H1 (cell line): ENCODE results near the gene STIL. TPM values are rescaled to one million over a fixed set of nuclear protein-coding genes. Genes with fewer than 3 reads are reported as not detected.

Experiments
- CTCF ChIA-PET: fragments of 300-600 bp; sonication (Branson Sonifier 250); formaldehyde crosslinking; loops from one replicate; lab custom pipeline; 2021; ENCODE audit not compliant: partially characterized antibody; lab: Charles Lee
- POLR2A ChIA-PET: fragments of 300-600 bp; sonication (Branson Sonifier 250); formaldehyde crosslinking; loops from one replicate; lab custom pipeline; 2021; ENCODE audit warnings: inconsistent platforms; ENCODE audit not compliant: partially characterized antibody; lab: Charles Lee
- DNase-seq, 2 experiments: peaks; one replicate each; pipeline versions ENCODE4 v3.0.0 to v3.0.0-alpha.2; 2010 to 2022; ENCODE audit warnings: low spot score in 2 of 2, low read depth in 1 of 2, mixed read lengths in 1 of 2
- FAIRE-seq: peaks from 2 replicates; lab custom pipeline; 2011; peaks lifted over from hg19 to GRCh38; lab: Jason Lieb, UNC
- H2AFZ ChIP-seq: 2 replicates; pipeline ENCODE4 v1.8.1; 2012; ENCODE audit warnings: low read length, inconsistent platforms
- H2AK5ac ChIP-seq: 2 replicates; pipeline ENCODE4 v1.6.1; 2013; ENCODE audit warnings: low read depth, low read length
- H2BK120ac ChIP-seq: replicated peaks from 2 replicates; pipeline ENCODE3; 2013; ENCODE audit warnings: low read depth, low read length, inconsistent platforms
- H2BK12ac ChIP-seq: 2 replicates; pipeline ENCODE4 v1.6.1; 2013; ENCODE audit warnings: low read depth, low read length
- H2BK15ac ChIP-seq: 2 replicates; pipeline ENCODE4 v1.6.1; 2013; ENCODE audit warnings: low read length
- H2BK20ac ChIP-seq: 2 replicates; pipeline ENCODE4 v1.6.1; 2013; ENCODE audit warnings: low read length
- H2BK5ac ChIP-seq: 2 replicates; pipeline ENCODE4 v1.6.1; 2013; ENCODE audit warnings: low read depth, low read length
- H3K14ac ChIP-seq: 2 replicates; pipeline ENCODE4 v1.6.1; 2013; ENCODE audit warnings: inconsistent platforms; ENCODE audit not compliant: insufficient read length
- H3K18ac ChIP-seq: 2 replicates; pipeline ENCODE4 v1.6.1; 2013; ENCODE audit warnings: low read length; ENCODE audit errors: extremely low read depth
- H3K23ac ChIP-seq: 2 replicates; pipeline ENCODE4 v1.6.1; 2013; ENCODE audit warnings: inconsistent platforms; ENCODE audit not compliant: insufficient read length
- H3K23me2 ChIP-seq: 2 replicates; pipeline ENCODE4 v1.6.1; 2013; ENCODE audit warnings: low read depth, low read length
- H3K27ac ChIP-seq: 2 replicates; pipeline ENCODE4 v1.6.1; 2011; ENCODE audit warnings: low read depth, low read length, inconsistent platforms
- H3K27me3 ChIP-seq, 4 experiments: replicated peaks in 1 of 4; 1 replicate in 1 of 4; 2 replicates in 3 of 4; pipeline versions ENCODE4 v1.6.1 to v1.8.1; 2011 to 2013; ENCODE audit warnings: low read length in 3 of 4, mild to moderate bottlenecking in 3 of 4, inconsistent platforms in 2 of 4, mixed read lengths in 2 of 4, moderate library complexity in 1 of 4; ENCODE audit not compliant: control insufficient read depth in 3 of 4, insufficient read depth in 3 of 4; ENCODE audit errors: extremely low read depth in 1 of 4
- H3K36me3 ChIP-seq, 4 experiments: 2 replicates each; pipeline versions ENCODE4 v1.6.1 to v1.8.1; 2011 to 2013; ENCODE audit warnings: mild to moderate bottlenecking in 4 of 4, low read length in 3 of 4, moderate library complexity in 2 of 4, control low read depth in 1 of 4, inconsistent platforms in 1 of 4; ENCODE audit not compliant: insufficient read depth in 4 of 4, control insufficient read depth in 2 of 4
- H3K4ac ChIP-seq: replicated peaks from 2 replicates; pipeline ENCODE3; 2013; ENCODE audit warnings: low read length, low read depth, mixed read lengths, inconsistent platforms; ENCODE audit not compliant: insufficient read length
- H3K4me1 ChIP-seq, 4 experiments: replicated peaks in 1 of 4; 1 replicate in 1 of 4; 2 replicates in 3 of 4; pipeline versions ENCODE4 v1.6.1 to v1.8.1; 2011 to 2013; ENCODE audit warnings: low read length in 3 of 4, inconsistent platforms in 2 of 4, mixed read lengths in 1 of 4; ENCODE audit not compliant: insufficient read depth in 4 of 4, control insufficient read depth in 3 of 4
- H3K4me2 ChIP-seq, 2 experiments: 2 replicates each; pipeline versions ENCODE4 v1.6.1 to v1.8.1; 2011 to 2013; ENCODE audit warnings: low read depth in 2 of 2, low read length in 2 of 2, control low read depth in 1 of 2, inconsistent platforms in 1 of 2, mild to moderate bottlenecking in 1 of 2; ENCODE audit not compliant: insufficient read depth in 1 of 2
- H3K4me3 ChIP-seq, 4 experiments: fragments of 200-600, 300-600 bp in 1 of 4; sonication (generic), shearing (Covaris generic), sonication (Bioruptor Twin) in 1 of 4; 2 replicates each; pipeline versions ENCODE4 v1.5.1 to v1.8.1; 2011 to 2016; ENCODE audit warnings: low read length in 4 of 4, low read depth in 3 of 4, control low read depth in 2 of 4, inconsistent platforms in 2 of 4, mild to moderate bottlenecking in 2 of 4, mixed read lengths in 1 of 4, moderate library complexity in 1 of 4; ENCODE audit not compliant: insufficient read depth in 2 of 4; ENCODE audit errors: extremely low read depth in 1 of 4
- H3K56ac ChIP-seq: replicated peaks from 2 replicates; pipeline ENCODE3; 2013; ENCODE audit warnings: low read depth, mild to moderate bottlenecking, mixed read lengths, low read length, inconsistent platforms; ENCODE audit not compliant: insufficient read length
- H3K79me1 ChIP-seq: 2 replicates; pipeline ENCODE4 v1.6.1; 2013; ENCODE audit warnings: low read depth, low read length, control low read depth
- H3K79me2 ChIP-seq, 2 experiments: 2 replicates each; pipeline versions ENCODE4 v1.6.1 to v1.8.1; 2012 to 2013; ENCODE audit warnings: low read length in 2 of 2, mild to moderate bottlenecking in 2 of 2, inconsistent platforms in 1 of 2; ENCODE audit not compliant: insufficient read depth in 2 of 2, control insufficient read depth in 1 of 2
- H3K9ac ChIP-seq, 4 experiments: replicated peaks in 1 of 4; 1 replicate in 1 of 4; 2 replicates in 3 of 4; pipeline versions ENCODE4 v1.6.1 to v1.8.1; 2011 to 2013; ENCODE audit warnings: low read depth in 3 of 4, low read length in 3 of 4, control low read depth in 2 of 4, mild to moderate bottlenecking in 2 of 4, moderate library complexity in 2 of 4, inconsistent platforms in 1 of 4; ENCODE audit errors: extremely low read depth in 1 of 4
- H3K9me3 ChIP-seq, 2 experiments: 2 replicates each; pipeline versions ENCODE4 v1.6.1 to v1.8.1; 2012 to 2013; ENCODE audit warnings: mild to moderate bottlenecking in 2 of 2, moderate library complexity in 2 of 2, control low read depth in 1 of 2, inconsistent platforms in 1 of 2, low read depth in 1 of 2, low read length in 1 of 2, mixed read lengths in 1 of 2; ENCODE audit not compliant: insufficient read depth in 2 of 2
- H4K20me1 ChIP-seq, 2 experiments: replicated peaks in 1 of 2; 2 replicates each; pipeline versions ENCODE3 to v1.8.1; 2011 to 2013; ENCODE audit warnings: inconsistent platforms in 2 of 2, low read length in 2 of 2, mild to moderate bottlenecking in 1 of 2; ENCODE audit not compliant: insufficient read depth in 2 of 2, control insufficient read depth in 1 of 2
- H4K5ac ChIP-seq: 2 replicates; pipeline ENCODE4 v1.6.1; 2013; ENCODE audit warnings: low read length, low read depth, mixed read lengths, inconsistent platforms; ENCODE audit not compliant: insufficient read length
- H4K8ac ChIP-seq: 2 replicates; pipeline ENCODE4 v1.8.0; 2013; ENCODE audit warnings: mild to moderate bottlenecking, moderate library complexity, low read length, inconsistent platforms; ENCODE audit not compliant: insufficient read depth; ENCODE audit errors: extremely low read depth
- H4K91ac ChIP-seq: replicated peaks from 2 replicates; pipeline ENCODE3; 2013; ENCODE audit warnings: low read length, mixed read lengths, inconsistent platforms; ENCODE audit not compliant: insufficient read length
- CEBPB ChIP-seq: IDR thresholded peaks from 2 replicates; pipeline ENCODE4 v1.6.1; 2012; ENCODE audit warnings: low read depth, low read length
- CTCF ChIP-seq, 3 experiments: IDR thresholded peaks; 1 replicate in 2 of 3; 2 replicates in 1 of 3; pipeline versions ENCODE4 v1.5.1 to v1.6.1; 2011; ENCODE audit warnings: low read length in 3 of 3, mild to moderate bottlenecking in 3 of 3, inconsistent platforms in 2 of 3, low read depth in 1 of 3, moderate library complexity in 1 of 3; ENCODE audit not compliant: insufficient read depth in 1 of 3; ENCODE audit errors: control extremely low read depth in 1 of 3
- GTF2F1 ChIP-seq: IDR thresholded peaks from 2 replicates; pipeline ENCODE4 v1.6.1; 2012; ENCODE audit warnings: low read depth, low read length, improper control_type of control experiment, borderline replicate concordance
- MAFK ChIP-seq: IDR thresholded peaks from 2 replicates; pipeline ENCODE4 v1.6.1; 2012; ENCODE audit warnings: low read depth, mild to moderate bottlenecking, improper control_type of control experiment, low read length
- TCF12 ChIP-seq: IDR thresholded peaks from 2 replicates; pipeline ENCODE4 v1.6.1; 2011; ENCODE audit warnings: low read depth, mild to moderate bottlenecking, low read length
- YY1 ChIP-seq: IDR thresholded peaks from 2 replicates; pipeline ENCODE4 v1.6.1; 2011; ENCODE audit warnings: low read depth, mild to moderate bottlenecking, low read length
- polyA plus RNA-seq, 7 experiments: library from polyadenylated mRNA; depleted of rRNA in 3 of 7; stranded (reverse) in 5 of 7; unstranded in 2 of 7; fragments of >200 nt in 5 of 7; fragments of 200-250 nt in 2 of 7; gene quantifications; 1 replicate in 5 of 7; 2 replicates in 1 of 7; 4 replicates in 1 of 7; pipeline versions ENCODE4 v1.2.1 to v1.2.3, GENCODE V29; 2011 to 2013; ENCODE audit warnings: missing spikeins in 2 of 7, mixed read lengths in 2 of 7
- total RNA-seq: library from RNA; stranded (reverse); fragmentation: NEBNext Ultra II Directional; extraction: Animal tissue kit (Norgen Biotek cat#: 25700); gene quantifications from 2 replicates; pipeline ENCODE4 v1.2.1, GENCODE V29; 2021

The STIL gene
- total and polyA plus RNA-seq, 2 of the 8 experiments (the other 6 are each of a cell fraction or from before 2014, with no cell fraction given) = 13.6 to 25.1 TPM

GRCh38 chr1:47338249-47339077, 24.5 kb upstream of the STIL start:
- Histone ChIP-seq H3K4me2 (no peak overlapping the region), H2BK20ac (no peak overlapping the region), H3K4me3 (no peak overlapping the region), H2BK15ac (no peak overlapping the region), H3K4ac (no peak overlapping the region), H4K20me1 (no peaks in the 10 kb centered on the region), H3K27me3 (no peaks in the 10 kb centered on the region), H2BK12ac (no peak overlapping the region), H3K23ac (no peak overlapping the region), H3K9ac (no peak overlapping the region), H3K79me1 (no peaks in the 10 kb centered on the region; the same call in 1 of the 2 replicates), H3K9me3 (no peaks in the 10 kb centered on the region), H4K91ac (no peak overlapping the region), H3K14ac (no peak overlapping the region), H4K8ac (no peak overlapping the region), H2BK5ac (no peak overlapping the region), H3K36me3 (no peaks in the 10 kb centered on the region), H3K23me2 (no peaks in the 10 kb centered on the region; the same call in 1 of the 2 replicates), H3K56ac (no peak overlapping the region), H2AFZ (no peak overlapping the region), H4K5ac (no peak overlapping the region), H3K79me2 (peaks cover 0 to 16% of the 10 kb centered on the region in 2 experiments; a peak in 3 of 4 replicates), H3K27ac (no peak overlapping the region), H2BK120ac (no peak overlapping the region), H3K4me1 (no peaks in the 10 kb centered on the region; a peak in 2 of 7 replicates), H2AK5ac (no peak overlapping the region), H3K18ac (no peak overlapping the region)
- DNase-seq = no peak
- peak; percentile 19 for FAIRE-seq
- CTCF ChIA-PET = interaction anchor here (0.6 to 2.1 kb wide), 13 partner anchors 9 to 159 kb away, joined by 3 to 6 read pairs (median 3); no protein-coding TSS in a partner anchor
- POLR2A ChIA-PET = interaction anchor here (1.3 kb wide), 1 partner anchor 28 kb away, joined by 5 read pairs; no protein-coding TSS in a partner anchor
- TF ChIP-seq MAFK (no peak), YY1 (no peak), CTCF (IDR thresholded peaks at IDR 0.05; ENCODE audit: control extremely low read depth in 1 of 3, insufficient read depth in 1 of 3, low read depth in 1 of 3, low read length in 3 of 3) (no peak), CEBPB (peak; percentile 70; the same call in 1 of the 2 replicates), GTF2F1 (no peak), TCF12 (no peak)
